ENCODE measurements around the gene TNNT1.

TNNT1 gene

GRCh38 chr19:55196803-55197202 is 47.8 kb upstream of the TNNT1 start:
- H3K4me2 ChIP-seq (ENCODE audit: low read depth, low read length, poor library complexity, severe bottlenecking), result no peak overlapping the region
- no peaks in the 10 kb centered on the region for H3F3A ChIP-seq (ENCODE audit: low read depth)
- no peaks in the 10 kb centered on the region for H3K79me2 ChIP-seq (ENCODE audit: insufficient read depth, low read length)
- no peaks in the 10 kb centered on the region for H3K4me1 ChIP-seq (ENCODE audit: insufficient read depth, low read length, poor library complexity, severe bottlenecking)
- H3K4me3 ChIP-seq (ENCODE audit: low read length, poor library complexity, severe bottlenecking), result no peak overlapping the region
- H4K20me1 ChIP-seq (ENCODE audit: insufficient read depth, low read length, poor library complexity, severe bottlenecking), result no peaks in the 10 kb centered on the region
- H3K27me3 ChIP-seq (ENCODE audit: insufficient read depth, low read length, poor library complexity, severe bottlenecking), result no peaks in the 10 kb centered on the region
- H3K9ac ChIP-seq (ENCODE audit: low read depth, low read length, poor library complexity, severe bottlenecking), result no peak overlapping the region
- no peaks in the 10 kb centered on the region for H3K9me2 ChIP-seq (replicated peaks; ENCODE audit: low read depth, low read length)
- H2AFZ ChIP-seq (ENCODE audit: low read length), result no peak overlapping the region
- no peaks in the 10 kb centered on the region for H3K9me3 ChIP-seq (ENCODE audit: insufficient read depth, low read depth, low read length)
- no peaks in the 10 kb centered on the region for H3K36me3 ChIP-seq (ENCODE audit: insufficient read depth, low read length)
- TF ChIP-seq EZH2phosphoT487 (IDR thresholded peaks at IDR 0.05; ENCODE audit: borderline replicate concordance), result no peak
- no peak for TF ChIP-seq CTCF (conservative IDR thresholded peaks at IDR 0.05; ENCODE audit: low read length)

GRCh38 chr19:55193481-55193880 is 44.5 kb upstream of the TNNT1 start:
- H4K20me1 ChIP-seq (ENCODE audit: insufficient read depth, low read length, poor library complexity, severe bottlenecking), result no peaks in the 10 kb centered on the region
- no peaks in the 10 kb centered on the region for H3K4me1 ChIP-seq (ENCODE audit: insufficient read depth, low read length, poor library complexity, severe bottlenecking)
- no peaks in the 10 kb centered on the region for H3K9me3 ChIP-seq (ENCODE audit: insufficient read depth, low read depth, low read length)
- H3K9ac ChIP-seq (ENCODE audit: low read depth, low read length, poor library complexity, severe bottlenecking), result no peak overlapping the region
- no peaks in the 10 kb centered on the region for H3K79me2 ChIP-seq (ENCODE audit: insufficient read depth, low read length)
- H3K4me2 ChIP-seq (ENCODE audit: low read depth, low read length, poor library complexity, severe bottlenecking), result no peak overlapping the region
- no peaks in the 10 kb centered on the region for H3K9me2 ChIP-seq (replicated peaks; ENCODE audit: low read depth, low read length)
- TF ChIP-seq EZH2phosphoT487 (IDR thresholded peaks at IDR 0.05; ENCODE audit: borderline replicate concordance), result no peak
- TF ChIP-seq CTCF (conservative IDR thresholded peaks at IDR 0.05; ENCODE audit: low read length), result no peak
- no peaks in the 10 kb centered on the region for H3K27me3 ChIP-seq (ENCODE audit: insufficient read depth, low read length, poor library complexity, severe bottlenecking)
- no peak overlapping the region for H2AFZ ChIP-seq (ENCODE audit: low read length)
- no peaks in the 10 kb centered on the region for H3K36me3 ChIP-seq (ENCODE audit: insufficient read depth, low read length)
- H3F3A ChIP-seq (ENCODE audit: low read depth), result no peaks in the 10 kb centered on the region
- no peak overlapping the region for H3K4me3 ChIP-seq (ENCODE audit: low read length, poor library complexity, severe bottlenecking)

GRCh38 chr19:55189403-55189835 is 40.4 kb upstream of the TNNT1 start:
- no peaks in the 10 kb centered on the region for H3K4me1 ChIP-seq (ENCODE audit: insufficient read depth, low read length, poor library complexity, severe bottlenecking)
- no peaks in the 10 kb centered on the region for H3K9me2 ChIP-seq (replicated peaks; ENCODE audit: low read depth, low read length)
- no peaks in the 10 kb centered on the region for H3K27me3 ChIP-seq (ENCODE audit: insufficient read depth, low read length, poor library complexity, severe bottlenecking)
- no peaks in the 10 kb centered on the region for H4K20me1 ChIP-seq (ENCODE audit: insufficient read depth, low read length, poor library complexity, severe bottlenecking)
- no peaks in the 10 kb centered on the region for H3K79me2 ChIP-seq (ENCODE audit: insufficient read depth, low read length)
- H3K36me3 ChIP-seq (ENCODE audit: insufficient read depth, low read length), result no peaks in the 10 kb centered on the region
- no peak overlapping the region for H3K4me2 ChIP-seq (ENCODE audit: low read depth, low read length, poor library complexity, severe bottlenecking)
- no peak for TF ChIP-seq EZH2phosphoT487 (IDR thresholded peaks at IDR 0.05; ENCODE audit: borderline replicate concordance)
- no peak for TF ChIP-seq CTCF (conservative IDR thresholded peaks at IDR 0.05; ENCODE audit: low read length)
- no peaks in the 10 kb centered on the region for H3K9me3 ChIP-seq (ENCODE audit: insufficient read depth, low read depth, low read length)
- H2AFZ ChIP-seq (ENCODE audit: low read length), result no peak overlapping the region
- no peak overlapping the region for H3K9ac ChIP-seq (ENCODE audit: low read depth, low read length, poor library complexity, severe bottlenecking)
- no peak overlapping the region for H3K4me3 ChIP-seq (ENCODE audit: low read length, poor library complexity, severe bottlenecking)
- no peaks in the 10 kb centered on the region for H3F3A ChIP-seq (ENCODE audit: low read depth)

All from Loucy (cell line).